LNCAP (cell line): ENCODE measurements around the gene SLC11A1.

Source experiments
- CTCF ChIP-seq: fragments of 450-650 bp; IDR thresholded peaks from 2 replicates; pipeline ENCODE4 v1.5.1; 2017; ENCODE audit warnings: mild to moderate bottlenecking

Gene SLC11A1

DNA sequence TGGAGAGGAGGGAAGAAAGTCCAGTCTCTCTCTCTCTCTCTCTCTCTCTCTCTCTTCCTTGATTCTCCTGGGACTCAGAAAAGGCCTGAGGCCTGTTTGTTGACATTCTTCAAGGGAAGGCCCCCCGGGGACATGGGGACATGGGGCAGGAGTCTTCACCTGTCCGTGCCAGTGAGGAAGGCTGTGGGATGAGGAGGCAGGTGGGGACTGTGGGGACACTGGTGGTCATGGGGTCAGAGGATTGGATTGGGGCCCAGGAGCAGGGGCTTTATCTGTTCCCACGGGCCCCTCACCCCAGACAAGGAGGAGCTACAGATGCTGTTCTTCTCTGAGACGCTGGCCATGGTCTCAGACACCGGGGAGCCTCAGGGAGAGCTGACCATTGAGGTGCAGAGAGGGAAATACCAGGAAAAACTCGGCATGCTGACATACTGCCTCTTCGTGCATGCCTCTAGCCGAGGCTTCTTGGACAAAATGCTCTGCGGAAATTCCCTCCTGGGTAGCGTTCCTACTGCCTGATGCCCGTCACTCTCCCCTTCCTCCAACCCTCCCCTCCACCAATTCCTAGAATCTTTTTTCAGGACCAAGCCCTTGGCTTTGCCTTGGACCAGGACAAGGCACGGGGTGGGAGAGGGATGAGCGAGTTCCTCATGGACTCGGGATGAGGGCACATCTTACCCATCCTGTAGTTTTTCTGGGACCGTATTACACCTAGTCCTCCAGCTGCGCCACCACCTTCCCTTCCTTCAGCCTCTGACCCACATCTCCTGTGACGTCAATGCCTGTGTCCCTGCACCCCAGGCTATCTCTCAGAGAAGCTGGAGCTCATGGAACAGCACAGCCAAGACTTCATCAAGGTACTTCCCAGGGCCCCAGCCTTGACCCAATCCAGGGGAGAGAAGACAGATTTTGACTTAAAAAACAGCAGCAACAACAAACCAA is 24.6 kb upstream of the SLC11A1 start:
- TF ChIP-seq CTCF: no peak

- no peak for TF ChIP-seq CTCF
Observed at GRCh38 chr2:218360453-218360852, 21.6 kb upstream of the SLC11A1 start.

GRCh38 chr2:218362606-218363005 is 19.5 kb upstream of the SLC11A1 start:
- no peak for TF ChIP-seq CTCF

DNA sequence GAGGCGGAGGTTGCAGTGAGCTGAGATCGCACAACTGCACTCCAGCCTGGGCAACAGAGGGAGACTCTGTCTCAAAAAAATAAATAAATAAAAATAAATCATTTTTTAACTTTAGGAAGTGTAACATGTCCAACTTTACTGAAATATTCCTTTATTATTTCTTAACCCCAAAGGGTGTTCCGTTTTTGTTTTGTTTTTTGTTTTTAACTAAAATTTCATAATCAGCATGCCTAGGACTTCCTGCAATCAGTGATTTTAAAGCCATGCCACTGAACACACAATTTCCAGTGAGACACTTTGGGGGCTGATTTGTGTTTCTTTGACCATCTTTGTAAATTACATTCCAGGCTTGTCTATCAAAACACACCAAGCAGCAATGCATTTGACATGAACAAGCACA is 18.3 kb upstream of the SLC11A1 start:
- TF ChIP-seq CTCF: no peak

- no peak for TF ChIP-seq CTCF
Observed at GRCh38 chr2:218364196-218364595, 17.9 kb upstream of the SLC11A1 start.

- no peak for TF ChIP-seq CTCF
Observed at GRCh38 chr2:218366621-218367414, 15.3 kb upstream of the SLC11A1 start.

- TF ChIP-seq CTCF: no peak
Observed at GRCh38 chr2:218367415-218368149, 14.5 kb upstream of the SLC11A1 start.
